ENCODE measurements around the gene IL12RB1. TPM values are rescaled to one million over a fixed set of nuclear protein-coding genes. Genes with fewer than 3 reads are reported as not detected.

The IL12RB1 gene
- total RNA-seq, 1 donor from 2014 or later = 1.5 TPM

DNA sequence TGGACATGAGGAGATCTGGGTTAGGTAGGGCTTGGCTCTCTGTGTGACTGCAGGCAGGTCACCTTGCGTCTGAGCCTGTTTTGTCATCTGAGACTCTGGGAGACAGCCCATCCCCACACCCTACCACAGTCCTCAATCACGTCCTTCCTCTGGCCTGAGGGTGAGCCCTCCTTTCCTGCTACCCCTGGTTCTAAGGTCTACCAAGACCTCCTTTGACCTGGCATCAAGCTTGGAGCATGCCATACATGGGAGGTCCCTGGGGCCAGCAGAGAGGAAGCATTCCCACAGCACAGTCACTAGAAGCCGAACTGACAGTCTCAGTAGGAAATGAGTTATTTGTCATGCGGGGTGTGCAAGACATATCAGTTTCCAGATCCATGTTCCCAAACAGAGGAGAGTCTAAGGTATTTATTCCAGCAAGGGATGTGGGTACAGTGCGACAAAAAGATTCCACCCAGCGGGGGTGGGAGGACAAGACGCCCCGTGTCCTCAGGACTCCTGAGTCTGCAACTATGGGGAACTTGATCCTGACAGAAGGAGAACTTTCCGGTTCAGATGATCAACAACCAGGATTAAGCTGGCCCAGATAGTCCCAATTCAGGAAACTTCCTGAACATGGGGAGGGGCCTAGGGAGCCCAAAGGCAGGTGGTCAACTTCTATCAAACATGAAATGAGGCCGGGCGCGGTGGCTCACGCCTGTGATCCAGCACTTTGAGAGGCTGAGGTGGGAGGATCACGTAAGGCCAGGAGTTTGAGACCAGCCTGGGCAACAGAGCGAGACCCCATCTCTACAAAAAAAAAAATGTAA is 69.3 kb downstream of the IL12RB1 start:
- H3K36me3 ChIP-seq = peaks cover 25 to 32% of the 10 kb centered on the region in 2 donors
- no peaks in the 10 kb centered on the region for H3K27me3 ChIP-seq
- H3K27ac ChIP-seq = peak overlapping the region; percentile 89 to 90
- DNase-seq (ENCODE audit: low spot score in 2 of 2) = no peak
- TF ChIP-seq, protein P1, sequence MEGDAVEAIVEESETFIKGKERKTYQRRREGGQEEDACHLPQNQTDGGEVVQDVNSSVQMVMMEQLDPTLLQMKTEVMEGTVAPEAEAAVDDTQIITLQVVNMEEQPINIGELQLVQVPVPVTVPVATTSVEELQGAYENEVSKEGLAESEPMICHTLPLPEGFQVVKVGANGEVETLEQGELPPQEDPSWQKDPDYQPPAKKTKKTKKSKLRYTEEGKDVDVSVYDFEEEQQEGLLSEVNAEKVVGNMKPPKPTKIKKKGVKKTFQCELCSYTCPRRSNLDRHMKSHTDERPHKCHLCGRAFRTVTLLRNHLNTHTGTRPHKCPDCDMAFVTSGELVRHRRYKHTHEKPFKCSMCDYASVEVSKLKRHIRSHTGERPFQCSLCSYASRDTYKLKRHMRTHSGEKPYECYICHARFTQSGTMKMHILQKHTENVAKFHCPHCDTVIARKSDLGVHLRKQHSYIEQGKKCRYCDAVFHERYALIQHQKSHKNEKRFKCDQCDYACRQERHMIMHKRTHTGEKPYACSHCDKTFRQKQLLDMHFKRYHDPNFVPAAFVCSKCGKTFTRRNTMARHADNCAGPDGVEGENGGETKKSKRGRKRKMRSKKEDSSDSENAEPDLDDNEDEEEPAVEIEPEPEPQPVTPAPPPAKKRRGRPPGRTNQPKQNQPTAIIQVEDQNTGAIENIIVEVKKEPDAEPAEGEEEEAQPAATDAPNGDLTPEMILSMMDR (IDR thresholded peaks at IDR 0.05) = no peak
- intact Hi-C loops (cut with DNase I) = no loop called here
- H3K4me1 ChIP-seq = peaks cover 35 to 60% of the 10 kb centered on the region in 2 donors
- H3K4me3 ChIP-seq = no peak overlapping the region
- no peaks in the 10 kb centered on the region for H3K9me3 ChIP-seq

DNA sequence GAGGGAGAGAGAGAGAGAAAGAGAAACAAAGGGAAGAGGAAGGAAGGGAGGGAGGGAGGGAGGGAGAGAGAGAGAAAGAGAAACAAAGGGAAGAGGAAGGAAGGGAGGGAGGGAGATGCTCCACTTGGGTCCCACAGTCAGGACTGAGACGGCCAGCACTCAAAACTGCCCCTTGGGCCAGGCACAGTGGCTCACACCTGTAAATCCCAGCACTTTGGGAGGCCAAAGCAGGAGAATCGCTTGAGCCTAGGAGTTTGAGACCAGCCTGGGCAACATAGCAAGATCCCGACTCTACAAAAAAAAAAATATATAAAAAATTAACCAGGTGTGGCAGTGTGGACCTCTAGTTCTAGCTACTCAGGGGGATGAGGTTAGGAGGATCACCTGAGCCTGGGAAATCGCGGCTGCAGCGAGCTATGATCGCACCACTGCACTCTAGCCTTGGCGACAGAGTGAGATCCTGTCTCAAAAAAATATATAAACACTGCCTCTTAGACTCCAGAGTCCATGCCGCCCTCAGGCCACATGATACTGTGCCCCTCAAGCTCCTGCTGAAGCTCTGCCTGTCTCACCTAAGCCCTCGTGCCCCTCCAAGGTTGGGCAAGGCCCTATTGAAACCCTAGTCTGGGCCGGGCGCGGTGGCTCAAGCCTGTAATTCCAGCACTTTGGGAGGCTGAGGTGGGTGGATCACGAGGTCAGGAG is 70.4 kb downstream of the IL12RB1 start:
- intact Hi-C loops (cut with DNase I) = no loop called here
- TF ChIP-seq, protein P1 (IDR thresholded peaks at IDR 0.05) = no peak
- no peak for DNase-seq (ENCODE audit: low spot score in 2 of 2)
- H3K36me3 ChIP-seq = peaks cover 34 to 43% of the 10 kb centered on the region in 2 donors
- H3K27me3 ChIP-seq = no peaks in the 10 kb centered on the region
- H3K4me1 ChIP-seq = peaks cover 30 to 50% of the 10 kb centered on the region in 2 donors
- H3K4me3 ChIP-seq = no peak overlapping the region
- no peaks in the 10 kb centered on the region for H3K9me3 ChIP-seq
- peak overlapping the region; percentile 89 to 90 for H3K27ac ChIP-seq

GRCh38 chr19:18014197-18014596 is 72.5 kb downstream of the IL12RB1 start:
- H3K27ac ChIP-seq = peak overlapping the region; percentile 36 to 63
- DNase-seq (ENCODE audit: low spot score in 2 of 2) = no peak
- peaks cover 17 to 29% of the 10 kb centered on the region in 2 donors for H3K4me1 ChIP-seq
- no peaks in the 10 kb centered on the region for H3K9me3 ChIP-seq
- no peaks in the 10 kb centered on the region for H3K27me3 ChIP-seq
- intact Hi-C loops (cut with DNase I) = no loop called here
- H3K4me3 ChIP-seq = no peak overlapping the region
- peaks cover 56 to 64% of the 10 kb centered on the region in 2 donors for H3K36me3 ChIP-seq
- TF ChIP-seq, protein P1 (IDR thresholded peaks at IDR 0.05) = no peak

DNA sequence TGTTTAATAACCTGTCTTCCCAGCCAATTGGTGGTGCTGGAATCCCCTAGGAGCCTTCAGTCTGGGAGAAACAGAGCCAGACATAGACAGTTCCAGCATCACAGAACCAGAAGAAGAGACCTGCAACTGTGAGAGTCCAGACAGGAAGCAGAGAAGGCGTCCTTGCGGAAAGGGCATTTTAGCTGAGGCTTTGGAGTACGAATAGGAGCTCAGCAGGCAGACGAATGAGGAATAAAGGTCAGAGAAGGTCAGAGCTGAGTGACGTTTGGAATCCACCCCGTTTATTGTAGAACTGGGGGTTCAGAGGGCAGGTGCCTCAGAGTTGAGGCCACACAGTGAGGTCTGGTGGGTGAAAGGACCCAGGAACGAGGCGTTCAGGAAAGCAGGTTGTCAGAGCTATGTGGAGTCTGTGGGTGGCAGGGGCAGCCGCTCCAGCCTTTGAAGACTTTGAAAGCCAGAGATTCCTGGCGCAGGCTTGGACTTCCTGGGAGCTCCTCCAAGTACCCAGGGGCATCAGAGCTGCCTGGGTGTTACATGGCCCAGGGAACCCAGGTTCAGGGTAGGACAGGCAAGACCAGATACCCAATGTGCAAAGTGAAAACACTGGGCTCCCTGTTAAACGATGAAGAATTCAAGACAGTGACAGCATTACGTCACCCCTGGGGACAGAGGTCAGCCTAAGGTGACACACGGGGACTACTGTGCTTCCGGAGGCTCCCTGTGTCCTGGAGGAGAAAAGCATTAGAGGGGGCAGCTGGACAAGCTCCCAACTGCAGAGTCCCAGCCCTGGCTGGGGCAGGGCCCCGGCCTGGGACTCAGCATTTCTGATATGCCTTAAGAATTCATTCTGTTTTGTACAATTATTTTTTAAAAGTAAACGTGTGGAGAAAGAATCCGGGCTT is 73.3 kb downstream of the IL12RB1 start:
- no peaks in the 10 kb centered on the region for H3K9me3 ChIP-seq
- peak overlapping the region; percentile 36 to 63 for H3K27ac ChIP-seq
- peaks cover 22 to 34% of the 10 kb centered on the region in 2 donors for H3K4me1 ChIP-seq
- TF ChIP-seq, protein P1 (IDR thresholded peaks at IDR 0.05) = no peak
- no peaks in the 10 kb centered on the region for H3K27me3 ChIP-seq
- no peak for DNase-seq (ENCODE audit: low spot score in 2 of 2)
- no peak overlapping the region for H3K4me3 ChIP-seq
- peaks cover 56 to 72% of the 10 kb centered on the region in 2 donors for H3K36me3 ChIP-seq
- intact Hi-C loops (cut with DNase I) = no loop called here

DNA sequence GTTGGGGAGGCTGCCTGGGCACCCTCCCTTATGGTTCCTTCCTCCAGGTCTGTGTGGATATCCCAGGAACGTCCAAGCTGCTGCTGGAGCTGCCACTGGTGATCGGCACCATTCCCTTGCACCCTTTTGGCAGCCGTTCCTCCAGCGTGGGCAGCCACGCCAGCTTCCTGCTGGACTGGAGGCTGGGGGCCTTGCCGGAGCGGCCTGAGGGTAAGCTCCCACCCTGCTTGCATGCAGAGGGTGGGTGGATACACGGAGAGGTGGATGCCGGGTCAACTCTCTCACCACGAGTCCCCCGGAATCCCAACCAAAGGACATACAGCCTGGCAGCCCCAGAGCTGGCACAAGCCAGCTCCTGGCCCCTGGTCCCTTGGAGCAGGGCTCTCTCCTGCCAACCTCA is 76.6 kb downstream of the IL12RB1 start:
- TF ChIP-seq, protein P1 (IDR thresholded peaks at IDR 0.05) = no peak
- H3K27ac ChIP-seq = peak overlapping the region in 1 of 2 donors; percentile 88
- no peaks in the 10 kb centered on the region for H3K9me3 ChIP-seq
- no peaks in the 10 kb centered on the region for H3K27me3 ChIP-seq
- peaks cover 11 to 12% of the 10 kb centered on the region in 2 donors for H3K4me1 ChIP-seq
- H3K36me3 ChIP-seq = peaks cover 52 to 66% of the 10 kb centered on the region in 2 donors
- intact Hi-C loops (cut with DNase I) = no loop called here
- peak overlapping the region in 1 of 2 donors; percentile 78 for H3K4me3 ChIP-seq
- DNase-seq (ENCODE audit: low spot score in 2 of 2) = no peak
